GM15510 (cell line): ENCODE results near the gene CCDC102A.
A peak's percentile ranks its signal among the peaks of the same experiment; 100 is the strongest.

Source experiments
- POLR2A ChIP-seq: IDR thresholded peaks from 3 replicates; pipeline ENCODE4 v1.6.1; 2011; ENCODE audit warnings: borderline replicate concordance; ENCODE audit not compliant: insufficient read length; ENCODE audit errors: extremely low read depth

Gene CCDC102A

DNA sequence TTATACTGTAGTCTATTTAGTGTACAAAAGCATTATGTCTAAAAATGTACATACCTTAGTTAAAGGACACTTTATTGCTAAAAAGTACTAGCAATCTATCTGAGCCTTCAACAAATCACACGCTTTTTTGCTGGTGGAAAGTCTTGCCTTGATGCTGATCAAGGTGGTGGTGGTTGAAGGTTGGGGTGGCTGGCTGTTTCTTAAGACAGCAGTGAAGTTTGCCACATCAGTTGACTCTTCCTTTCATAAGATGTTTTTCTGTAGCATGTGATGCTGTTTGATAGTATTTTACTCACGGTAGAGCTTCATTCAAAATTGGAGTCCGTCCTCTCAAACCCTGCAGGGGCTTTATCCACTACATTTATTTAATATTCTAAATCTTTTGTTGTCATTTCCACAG, 14.7 kb upstream of the CCDC102A start:
- TF ChIP-seq POLR2A, result no peak

DNA sequence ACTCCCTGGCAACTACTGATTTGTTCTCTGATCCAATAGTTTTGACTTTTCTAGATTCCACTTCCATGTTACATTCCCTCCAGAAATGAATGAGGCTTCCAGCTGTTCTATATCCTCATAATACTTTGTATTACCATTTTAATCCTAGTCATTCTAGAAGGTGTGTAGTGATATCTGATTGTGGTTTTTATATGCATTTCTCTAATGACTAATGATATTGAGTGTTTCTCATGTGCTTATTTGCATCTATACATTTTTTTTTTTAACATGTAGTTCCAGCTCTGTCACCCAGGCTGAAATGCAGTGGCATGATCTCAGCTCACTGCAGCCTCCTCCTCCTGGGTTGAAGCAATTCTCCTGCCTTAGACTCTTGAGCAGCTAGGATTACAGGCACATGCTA, 13.4 kb upstream of the CCDC102A start:
- TF ChIP-seq POLR2A, result no peak

DNA sequence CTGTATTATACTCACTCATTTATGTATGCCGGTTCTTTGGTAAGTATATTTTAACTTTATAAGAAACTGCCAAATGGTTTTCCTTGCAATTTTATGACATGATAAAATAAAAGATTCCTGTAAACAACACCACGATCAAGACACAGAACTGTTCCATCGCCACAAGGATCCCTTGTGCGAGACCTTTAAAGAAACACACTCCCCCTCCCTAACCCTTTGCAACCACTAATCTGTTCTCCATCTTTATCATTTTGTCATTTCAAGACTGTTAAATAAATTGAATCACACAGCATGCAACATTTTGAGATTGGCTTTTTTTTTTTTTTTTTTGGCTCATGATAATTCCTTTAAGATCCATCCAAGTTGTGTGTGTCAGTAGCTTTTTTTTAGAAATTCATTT, 12.0 kb upstream of the CCDC102A start:
- TF ChIP-seq POLR2A, result no peak

DNA sequence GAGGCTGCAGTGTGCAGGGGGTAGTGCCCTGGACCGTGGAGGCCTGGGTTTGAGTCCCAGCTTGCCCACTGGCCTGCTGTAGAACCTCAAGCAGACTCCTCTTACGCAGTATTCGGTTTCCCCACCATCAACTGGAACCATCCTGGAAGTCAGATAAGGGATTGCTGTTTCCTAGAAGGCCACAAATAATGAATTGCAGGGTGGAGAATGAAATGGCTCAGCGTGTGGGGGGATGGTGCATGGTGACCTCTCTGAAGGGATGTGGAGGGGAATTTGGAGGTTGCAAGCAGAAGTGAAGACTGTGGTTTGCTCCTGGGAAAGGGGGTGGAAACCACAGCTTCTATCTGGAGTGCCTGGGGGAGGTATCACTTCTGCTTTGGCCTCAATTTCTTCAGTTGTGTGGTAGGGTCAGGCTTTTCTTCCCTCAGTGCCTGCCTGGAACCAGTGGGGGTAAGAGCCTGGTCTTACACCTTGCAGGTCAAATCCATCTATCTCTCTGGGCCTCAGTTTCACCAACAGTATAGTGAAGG, 7.8 kb upstream of the CCDC102A start:
- TF ChIP-seq POLR2A, result peak; percentile 36

DNA sequence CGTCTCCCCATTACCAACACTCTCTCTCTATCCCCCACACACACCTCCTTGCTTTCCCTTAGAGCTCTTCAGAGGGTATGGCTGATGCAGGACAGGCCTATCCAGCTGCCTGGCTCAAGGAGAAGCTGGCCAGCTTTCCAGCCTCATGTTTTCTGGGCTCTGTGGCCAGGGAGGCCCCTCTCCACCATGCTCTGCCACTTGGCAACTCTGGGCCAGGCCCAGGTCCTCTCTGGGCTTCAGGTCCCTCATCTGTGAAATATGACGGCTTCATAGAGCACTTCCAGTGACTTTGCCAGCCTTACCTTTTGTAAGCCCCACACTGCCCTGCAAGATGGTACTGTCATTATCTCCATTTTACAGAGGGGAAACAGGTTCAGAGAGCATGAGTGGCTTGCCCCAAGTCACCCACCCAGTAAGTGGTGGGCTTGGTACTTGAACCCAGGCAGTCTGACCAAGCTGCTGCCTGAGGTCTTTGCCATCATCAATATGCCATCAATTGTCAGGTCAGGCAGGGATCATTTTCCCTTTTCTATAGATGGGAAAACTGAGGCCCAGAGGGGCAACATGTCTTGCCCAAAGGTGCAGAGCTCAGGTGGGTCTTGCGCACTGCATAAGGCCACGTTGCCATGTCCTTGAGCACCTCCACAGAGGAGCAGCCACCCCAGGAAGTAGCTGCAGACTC, 5.5 kb upstream of the CCDC102A start:
- TF ChIP-seq POLR2A, result no peak

DNA sequence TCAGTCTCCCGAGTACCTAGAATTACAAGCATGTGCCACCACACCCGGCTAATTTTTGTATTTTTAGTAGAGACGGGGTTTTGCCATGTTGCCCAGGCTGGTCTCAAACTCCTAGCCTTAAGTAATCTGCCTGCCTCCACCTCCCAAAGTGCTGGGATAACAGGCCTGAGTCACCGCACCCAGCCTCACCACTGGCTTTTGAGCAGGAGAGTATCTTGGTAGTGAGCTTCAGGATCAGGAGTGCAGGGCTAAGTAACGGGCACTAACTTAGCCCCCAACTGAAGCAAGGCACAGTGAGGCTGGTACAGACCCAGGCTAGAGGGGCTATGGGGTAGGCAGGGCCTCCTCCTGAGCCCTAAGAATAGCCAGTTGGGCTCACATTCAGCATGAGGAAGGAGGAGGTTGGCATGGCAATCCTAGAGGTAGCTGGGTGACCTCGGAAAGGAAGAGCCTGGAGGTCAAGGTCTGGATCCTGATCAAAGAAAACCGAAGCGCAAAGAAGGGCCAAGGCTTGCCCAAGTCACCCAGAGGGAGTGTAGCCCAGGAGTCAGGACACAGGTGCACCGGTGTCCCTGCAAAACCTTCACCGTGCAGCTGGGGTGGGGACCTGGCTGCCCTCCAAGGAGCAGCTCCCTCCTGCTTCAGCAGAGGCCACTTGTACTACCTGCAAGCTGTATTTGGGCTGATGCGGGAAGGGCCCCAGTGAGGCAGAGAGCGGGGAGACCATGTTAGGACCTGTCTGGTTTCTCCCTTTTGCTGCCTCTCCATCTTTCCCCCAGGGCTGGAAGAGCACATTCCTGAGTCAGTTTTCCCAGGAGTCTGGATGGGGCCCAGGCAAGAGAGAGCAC, 4.8 kb upstream of the CCDC102A start:
- no peak for TF ChIP-seq POLR2A

DNA sequence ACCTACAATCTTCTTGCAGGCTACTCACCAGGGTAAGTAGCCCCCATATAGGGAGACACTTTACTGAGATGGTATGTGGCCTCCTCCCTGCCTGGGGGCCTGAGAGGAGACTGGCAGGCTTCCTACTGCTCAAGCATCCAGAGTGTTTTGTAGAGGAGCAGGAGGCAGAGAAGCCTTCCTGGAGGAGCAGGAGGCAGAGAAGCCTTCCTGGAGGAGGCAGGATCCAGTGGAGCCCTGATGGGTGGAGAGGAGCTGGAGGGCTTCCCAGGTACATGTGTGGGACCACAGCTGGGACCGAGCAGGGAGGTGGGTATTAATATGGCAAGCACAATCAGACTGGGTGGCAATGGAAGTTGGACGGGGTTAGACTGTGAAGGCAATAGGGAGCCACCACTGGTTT, 4.0 kb upstream of the CCDC102A start:
- TF ChIP-seq POLR2A, result no peak

DNA sequence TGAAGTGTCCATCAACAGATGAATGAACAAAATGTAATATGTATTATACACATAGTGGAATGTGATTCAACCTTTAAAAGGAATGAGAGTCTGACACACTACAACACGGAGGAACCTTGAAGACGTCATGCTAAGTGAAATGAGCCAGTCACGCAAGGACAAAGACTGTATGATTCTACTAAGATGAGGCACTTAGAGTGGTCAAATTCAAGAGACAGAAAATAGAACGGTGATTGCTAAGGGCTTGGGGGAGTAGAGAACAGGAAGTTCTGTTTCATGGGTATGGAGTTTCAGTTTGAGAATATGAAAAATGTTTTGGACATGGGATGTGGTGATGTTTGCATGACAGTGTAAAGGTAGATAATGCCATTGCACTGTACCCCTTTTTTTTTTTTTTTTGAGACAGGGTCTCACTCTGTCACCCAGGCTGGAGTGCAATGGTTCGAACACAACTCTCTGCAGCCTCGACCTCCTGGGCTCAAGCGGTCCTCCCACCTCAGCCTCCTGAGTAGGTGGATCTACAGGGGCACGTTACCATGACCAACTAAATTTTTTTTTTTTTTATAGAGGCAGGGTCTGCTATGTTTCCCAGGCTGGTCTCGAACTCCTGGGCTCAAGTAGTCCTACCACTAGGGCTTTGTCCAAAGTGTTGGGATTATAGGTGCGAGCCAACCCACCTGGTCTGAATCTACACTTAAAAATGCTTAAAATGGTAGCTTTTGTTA, 2.9 kb upstream of the CCDC102A start:
- TF ChIP-seq POLR2A, result no peak

DNA sequence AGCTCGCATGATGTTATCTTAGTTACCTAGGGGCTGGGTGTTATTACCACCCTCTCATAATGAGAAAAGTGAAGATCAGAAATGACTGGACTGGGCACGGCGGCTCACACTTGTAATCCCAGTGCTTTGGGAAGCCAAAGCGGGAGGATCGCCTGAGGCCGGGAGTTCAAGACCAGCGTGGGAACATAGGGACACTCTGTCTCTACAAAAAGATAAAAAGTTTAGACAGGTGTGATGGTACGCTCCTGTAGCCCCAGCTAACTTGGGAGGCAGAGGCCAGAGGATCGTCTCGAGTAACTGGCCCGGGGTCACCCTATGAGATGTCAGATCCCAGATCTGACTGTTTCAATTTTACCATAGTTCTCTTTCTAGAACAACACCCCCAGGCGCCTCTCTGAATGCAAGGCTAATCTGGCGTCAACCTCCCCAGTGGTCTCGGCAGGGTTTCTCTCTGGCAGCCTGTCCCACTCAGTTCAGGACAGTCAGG, 1.9 kb upstream of the CCDC102A start:
- no peak for TF ChIP-seq POLR2A

DNA sequence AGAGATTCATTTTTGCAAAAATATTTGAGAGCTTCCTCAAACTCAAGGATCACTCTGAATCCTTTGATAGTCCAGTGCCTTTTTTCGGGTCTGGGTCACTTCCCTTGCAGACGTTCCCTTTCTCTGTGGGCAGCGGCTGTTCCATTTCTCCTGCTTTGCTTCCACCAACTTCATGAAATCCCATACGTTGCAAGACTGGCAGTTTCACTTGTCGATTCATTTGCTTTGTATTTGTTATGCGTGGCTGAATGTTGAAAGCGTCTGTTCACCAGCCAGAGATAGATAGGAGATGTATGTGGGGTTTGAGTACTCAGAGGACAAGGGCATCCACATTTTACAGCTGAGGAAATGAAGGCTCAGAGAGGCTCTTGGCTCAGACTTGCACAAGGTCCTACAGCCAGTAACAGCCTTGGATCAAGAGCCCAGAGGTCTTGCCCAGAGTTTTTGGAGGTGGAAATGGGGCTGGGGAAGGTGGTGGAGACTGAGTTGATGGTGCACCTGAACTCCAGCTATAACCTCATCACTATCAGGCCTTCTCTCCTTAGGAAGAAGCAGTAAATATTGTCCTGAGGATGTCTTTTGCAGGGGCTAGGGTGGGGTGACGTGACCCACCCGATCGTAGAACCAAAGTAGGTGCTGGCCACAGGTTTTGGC, 1.3 kb upstream of the CCDC102A start:
- no peak for TF ChIP-seq POLR2A

DNA sequence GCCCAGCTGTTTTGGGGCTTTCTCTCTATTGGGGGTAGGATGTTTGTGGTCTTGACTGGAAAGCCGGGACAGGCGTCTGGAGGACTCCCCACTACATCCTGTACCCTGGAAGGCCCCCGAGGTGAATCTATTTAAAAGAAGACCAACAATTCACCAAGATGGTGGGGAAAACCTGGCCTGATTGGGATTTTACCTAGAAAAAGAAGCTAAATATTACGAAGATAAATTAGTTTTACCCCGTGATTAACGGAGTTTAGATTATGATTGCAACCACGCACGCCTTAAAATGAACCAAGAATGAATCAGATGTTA, 779 bp upstream of the CCDC102A start:
- no peak for TF ChIP-seq POLR2A

DNA sequence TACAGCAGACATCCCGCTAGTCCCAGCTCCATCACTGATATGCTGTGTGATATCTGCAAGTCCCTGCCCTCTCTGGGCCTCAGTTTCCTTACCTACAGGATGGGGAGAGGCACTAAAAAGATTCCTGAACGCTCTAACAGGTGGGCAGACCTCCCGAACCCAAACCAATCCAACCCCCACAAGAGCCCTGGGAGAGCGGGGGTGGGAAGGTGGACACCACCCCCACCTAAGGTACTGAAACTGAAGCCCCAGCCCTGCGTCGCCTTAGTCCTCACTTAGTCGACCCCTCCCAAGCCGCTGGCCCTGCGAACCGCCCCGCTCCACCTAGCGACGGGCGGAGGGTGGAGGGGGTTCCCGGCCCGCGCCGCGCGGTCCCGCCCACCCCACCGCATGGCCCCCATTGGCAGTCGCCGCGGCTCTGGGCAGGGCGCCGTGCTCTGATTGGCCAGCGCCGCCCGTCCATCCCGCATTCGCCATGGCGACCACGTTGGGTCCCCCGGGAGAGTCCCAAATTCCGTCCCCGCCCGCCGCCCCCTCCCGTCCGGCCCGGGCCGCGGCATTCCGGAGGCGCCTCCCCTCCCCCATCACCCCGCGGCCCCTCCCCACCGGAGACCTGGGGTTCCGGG, 578 bp downstream of the CCDC102A start:
- TF ChIP-seq POLR2A, result peak; percentile 20

DNA sequence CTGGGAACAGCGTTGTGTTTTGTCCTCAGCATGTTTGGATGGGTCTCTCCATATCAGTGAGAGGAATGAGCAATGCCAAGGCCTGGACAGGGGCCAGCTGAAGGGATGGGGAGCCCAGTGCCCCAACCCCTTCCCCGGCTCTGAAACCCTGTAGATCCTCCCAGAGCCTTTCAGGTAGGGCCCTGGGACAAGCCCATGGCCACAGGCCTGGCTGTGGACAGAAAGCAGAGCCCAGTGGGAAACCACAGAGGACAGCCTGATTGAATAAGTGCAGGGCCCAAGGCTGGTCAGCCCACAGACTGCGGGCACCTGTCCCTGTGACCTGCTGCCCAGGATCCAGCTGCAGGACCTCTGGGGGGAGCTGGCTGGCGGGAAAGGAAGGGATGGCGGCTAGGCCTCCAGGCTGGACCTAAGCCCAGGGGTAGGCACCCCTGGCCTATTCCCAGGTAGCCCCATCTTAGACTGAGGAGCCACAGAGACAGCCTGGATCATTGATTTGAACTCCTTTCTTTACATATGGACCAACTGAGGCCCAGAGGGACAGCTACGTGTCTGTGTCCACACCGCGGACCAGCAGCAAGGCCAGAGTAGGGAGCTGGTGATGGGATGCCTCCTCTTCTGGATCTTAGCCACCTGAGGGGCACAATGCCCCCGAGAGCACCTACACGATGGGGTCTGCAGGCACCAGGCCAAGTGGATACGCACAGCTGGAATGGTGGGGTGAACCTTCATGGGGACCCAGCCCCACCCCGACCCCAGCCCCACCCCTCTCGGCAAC, 1.3 kb downstream of the CCDC102A start:
- no peak for TF ChIP-seq POLR2A
